Endothelial cell (in vitro differentiated cells): ENCODE results near the gene CAMK2N2. TPM values are rescaled to one million over a fixed set of nuclear protein-coding genes. Genes with fewer than 3 reads are reported as not detected.
A peak's percentile ranks its signal among the peaks of the same experiment; 100 is the strongest.
"Not testable (repeated sequence)": the region's sequence is repeated elsewhere in the genome, so short reads cannot be mapped to it uniquely, and the experiment has no call there.

Experiments used
- DNase-seq: peaks from one replicate; pipeline ENCODE4 v3.0.0; 2021; ENCODE audit warnings: low spot score
- H3K27ac Mint-ChIP-seq: one replicate; pipeline ENCODE4 v1.8.0; 2021; ENCODE audit warnings: mixed read lengths, inconsistent platforms; ENCODE audit not compliant: unreplicated experiment
- H3K27me3 Mint-ChIP-seq: one replicate; pipeline ENCODE4 v1.8.0; 2021; ENCODE audit warnings: mild to moderate bottlenecking, moderate library complexity, mixed read lengths, inconsistent platforms; ENCODE audit not compliant: unreplicated experiment
- H3K36me3 Mint-ChIP-seq: one replicate; pipeline ENCODE4 v1.8.0; 2021; ENCODE audit warnings: mild to moderate bottlenecking, low read depth, mixed read lengths, inconsistent platforms; ENCODE audit not compliant: unreplicated experiment
- H3K4me1 Mint-ChIP-seq: one replicate; pipeline ENCODE4 v1.8.0; 2021; ENCODE audit warnings: mild to moderate bottlenecking, mixed read lengths, inconsistent platforms; ENCODE audit not compliant: unreplicated experiment
- H3K4me3 Mint-ChIP-seq: one replicate; pipeline ENCODE4 v1.8.0; 2021; ENCODE audit warnings: mild to moderate bottlenecking, mixed read lengths, inconsistent platforms; ENCODE audit not compliant: unreplicated experiment
- H3K9me3 Mint-ChIP-seq: one replicate; pipeline ENCODE4 v1.8.0; 2021; ENCODE audit warnings: mixed read lengths, inconsistent platforms; ENCODE audit not compliant: unreplicated experiment
- CTCF ChIP-seq: fragments of 200-600 bp; sonication (generic); IDR thresholded peaks from one replicate; pipeline ENCODE4 v1.5.0; 2021; ENCODE audit warnings: antibody characterized with exemption; ENCODE audit not compliant: unreplicated experiment
- total RNA-seq: library from RNA; stranded (reverse); fragmentation: NEBNext Ultra II Directional; extraction: Animal tissue kit (Norgen Biotek cat#: 25700); gene quantifications from one replicate; pipeline ENCODE4 v1.2.1, GENCODE V29; 2021; ENCODE audit not compliant: unreplicated experiment

CAMK2N2 gene
- total RNA-seq, 1 donor from 2014 or later = not detected

GRCh38 chr3:184275381-184275701, 14.0 kb upstream of the CAMK2N2 start:
- no peaks in the 10 kb centered on the region for H3K9me3 Mint-ChIP-seq
- H3K4me3 Mint-ChIP-seq = peak overlapping the region; percentile 60
- peaks cover 9% of the 10 kb centered on the region for H3K4me1 Mint-ChIP-seq
- peaks cover 20% of the 10 kb centered on the region for H3K27me3 Mint-ChIP-seq
- H3K36me3 Mint-ChIP-seq = no peaks in the 10 kb centered on the region
- H3K27ac Mint-ChIP-seq = no peak overlapping the region
- no peak for DNase-seq
- no peak for TF ChIP-seq CTCF

GRCh38 chr3:184272269-184272668, 10.9 kb upstream of the CAMK2N2 start:
- H3K27ac Mint-ChIP-seq = no peak overlapping the region
- DNase-seq = no peak
- H3K27me3 Mint-ChIP-seq = peaks cover 16% of the 10 kb centered on the region
- H3K9me3 Mint-ChIP-seq = no peaks in the 10 kb centered on the region
- TF ChIP-seq CTCF = no peak
- H3K36me3 Mint-ChIP-seq = no peaks in the 10 kb centered on the region
- H3K4me1 Mint-ChIP-seq = peaks cover 6% of the 10 kb centered on the region
- H3K4me3 Mint-ChIP-seq = no peak overlapping the region

- not testable (repeated sequence) for H3K4me3 Mint-ChIP-seq, H3K9me3 Mint-ChIP-seq, H3K27ac Mint-ChIP-seq, H3K36me3 Mint-ChIP-seq, H3K4me1 Mint-ChIP-seq, H3K27me3 Mint-ChIP-seq, DNase-seq
Observed at GRCh38 chr3:184267249-184267648, 5.9 kb upstream of the CAMK2N2 start.

- Mint-ChIP-seq H3K4me3 (no peak overlapping the region), H3K4me1 (peaks cover 22% of the 10 kb centered on the region), H3K36me3 (peaks cover 13% of the 10 kb centered on the region), H3K27me3 (peaks cover 30% of the 10 kb centered on the region), H3K9me3 (no peaks in the 10 kb centered on the region), H3K27ac (no peak overlapping the region)
- DNase-seq = no peak
- TF ChIP-seq CTCF = no peak
Observed at GRCh38 chr3:184262764-184263179, 1.4 kb upstream of the CAMK2N2 start.

GRCh38 chr3:184261854-184262763, 756 bp upstream of the CAMK2N2 start:
- TF ChIP-seq CTCF = no peak
- Mint-ChIP-seq H3K9me3 (no peaks in the 10 kb centered on the region), H3K4me1 (peaks cover 22% of the 10 kb centered on the region), H3K27me3 (peaks cover 34% of the 10 kb centered on the region), H3K4me3 (peak overlapping the region; percentile 88), H3K27ac (no peak overlapping the region), H3K36me3 (peaks cover 13% of the 10 kb centered on the region)
- DNase-seq = no peak
